IMR-90 (cell line): ENCODE data around the gene CCL13. TPM values are rescaled to one million over a fixed set of nuclear protein-coding genes. Genes with fewer than 3 reads are reported as not detected.

ENCODE experiments used
- ATAC-seq: fragments of 200-7000 bp; cut with Tn5 transposase; 2 replicates; pipeline ENCODE4 v1.9.1; 2020; ENCODE audit warnings: low read depth, mild to moderate bottlenecking, moderate library complexity
- BruUV-seq: library from RNA; stranded (reverse); fragments of 400-500 nt; replicated peaks from 2 replicates; lab custom pipeline; 2021; lab: Mats Ljungman, UMichigan
- CTCF ChIA-PET: fragments of 300-600 bp; formaldehyde crosslinking; extraction: SDS; loops from one replicate; lab custom pipeline; 2021; ENCODE audit warnings: antibody characterized with exemption; lab: Yijun Ruan, JAX
- POLR2A ChIA-PET: fragments of 300-600 bp; sonication (Branson Sonifier 250); formaldehyde crosslinking; loops from one replicate; lab custom pipeline; 2022; ENCODE audit warnings: antibody characterized with exemption; ENCODE audit not compliant: unreplicated experiment; lab: Charles Lee
- DNase-seq: peaks from one replicate; pipeline ENCODE4 v3.0.0; 2013
- H2AFZ ChIP-seq: replicated peaks from 2 replicates; pipeline ENCODE3; 2013; ENCODE audit warnings: low read length, mild to moderate bottlenecking; ENCODE audit not compliant: poor library complexity
- H2AK5ac ChIP-seq: 2 replicates; pipeline ENCODE4 v1.6.1; 2013; ENCODE audit warnings: low read depth, low read length, inconsistent platforms
- H2AK9ac ChIP-seq: replicated peaks from 2 replicates; pipeline ENCODE3; 2013; ENCODE audit warnings: mild to moderate bottlenecking, low read depth, low read length, moderate library complexity; ENCODE audit not compliant: poor library complexity
- H2BK120ac ChIP-seq: 2 replicates; pipeline ENCODE4 v1.6.1; 2013; ENCODE audit warnings: low read depth, low read length, inconsistent platforms
- H2BK15ac ChIP-seq: 3 replicates; pipeline ENCODE4 v1.6.1; 2013; ENCODE audit warnings: low read depth, low read length, inconsistent platforms
- H2BK20ac ChIP-seq: 2 replicates; pipeline ENCODE4 v1.6.1; 2013; ENCODE audit warnings: low read depth, mild to moderate bottlenecking, inconsistent platforms, low read length, moderate library complexity
- H2BK5ac ChIP-seq: 2 replicates; pipeline ENCODE4 v1.6.1; 2013; ENCODE audit warnings: mild to moderate bottlenecking, low read depth, low read length, inconsistent platforms; ENCODE audit not compliant: poor library complexity, severe bottlenecking
- H3K14ac ChIP-seq: replicated peaks from 2 replicates; pipeline ENCODE4 v1.6.1; 2013; ENCODE audit warnings: low read depth, low read length, inconsistent platforms
- H3K18ac ChIP-seq: 2 replicates; pipeline ENCODE4 v1.6.1; 2013; ENCODE audit warnings: low read depth, low read length, control low read depth
- H3K23ac ChIP-seq: 2 replicates; pipeline ENCODE4 v1.6.1; 2013; ENCODE audit warnings: low read depth, low read length, inconsistent platforms
- H3K27ac ChIP-seq: 2 replicates; pipeline ENCODE4 v1.5.1; 2013; ENCODE audit warnings: mild to moderate bottlenecking, control low read depth, low read length; ENCODE audit not compliant: insufficient read depth
- H3K27me3 ChIP-seq: 2 replicates; pipeline ENCODE4 v1.6.1; 2013; ENCODE audit warnings: low read length; ENCODE audit not compliant: control insufficient read depth, insufficient read depth
- H3K36me3 ChIP-seq: 2 replicates; pipeline ENCODE4 v1.6.1; 2013; ENCODE audit warnings: low read length, mixed read lengths; ENCODE audit not compliant: control insufficient read depth, insufficient read depth
- H3K4ac ChIP-seq: 2 replicates; pipeline ENCODE4 v1.6.1; 2013; ENCODE audit warnings: low read depth, low read length, inconsistent platforms
- H3K4me1 ChIP-seq: 2 replicates; pipeline ENCODE4 v1.6.1; 2013; ENCODE audit warnings: low read length, mixed read lengths; ENCODE audit not compliant: control insufficient read depth, insufficient read depth
- H3K4me2 ChIP-seq: 2 replicates; pipeline ENCODE4 v1.6.1; 2013; ENCODE audit warnings: low read depth, mild to moderate bottlenecking, control low read depth, low read length, moderate library complexity
- H3K4me3 ChIP-seq: 2 replicates; pipeline ENCODE4 v1.5.1; 2013; ENCODE audit warnings: low read depth, mild to moderate bottlenecking, control low read depth, low read length, moderate library complexity; ENCODE audit not compliant: insufficient read depth
- H3K56ac ChIP-seq: 2 replicates; pipeline ENCODE4 v1.6.1; 2013; ENCODE audit warnings: low read length, inconsistent platforms; ENCODE audit not compliant: insufficient read depth; ENCODE audit errors: extremely low read depth
- H3K79me1 ChIP-seq, 2 experiments: 2 replicates each; pipeline ENCODE4 v1.6.1; 2013; ENCODE audit warnings: low read length in 2 of 2, inconsistent platforms in 1 of 2, low read depth in 1 of 2
- H3K9ac ChIP-seq: 2 replicates; pipeline ENCODE4 v1.6.1; 2013; ENCODE audit warnings: low read depth, low read length, control low read depth
- H3K9me1 ChIP-seq: 2 replicates; pipeline ENCODE4 v1.6.1; 2013; ENCODE audit warnings: low read length, inconsistent platforms; ENCODE audit not compliant: insufficient read depth
- H3K9me3 ChIP-seq: 2 replicates; pipeline ENCODE4 v1.6.1; 2013; ENCODE audit warnings: low read length; ENCODE audit not compliant: control insufficient read depth, insufficient read depth
- H4K20me1 ChIP-seq: 2 replicates; pipeline ENCODE4 v1.6.1; 2013; ENCODE audit warnings: low read length, inconsistent platforms; ENCODE audit not compliant: insufficient read depth
- H4K5ac ChIP-seq: 2 replicates; pipeline ENCODE4 v1.6.1; 2013; ENCODE audit warnings: mild to moderate bottlenecking, low read depth, low read length, control low read depth
- H4K8ac ChIP-seq, 2 experiments: 2 replicates each; pipeline ENCODE4 v1.6.1; 2013; ENCODE audit warnings: low read depth in 2 of 2, low read length in 2 of 2, control low read depth in 1 of 2, inconsistent platforms in 1 of 2
- H4K91ac ChIP-seq: 2 replicates; pipeline ENCODE4 v1.6.1; 2013; ENCODE audit warnings: low read depth, low read length, inconsistent platforms; ENCODE audit not compliant: insufficient read depth
- BHLHE40 ChIP-seq: fragments of 150-350 bp; IDR thresholded peaks from 2 replicates; pipeline ENCODE4 v1.6.1; 2016; ENCODE audit warnings: mild to moderate bottlenecking, low read depth, low read length
- CEBPB ChIP-seq: IDR thresholded peaks from 2 replicates; pipeline ENCODE4 v1.6.1; 2012; ENCODE audit warnings: low read depth, low read length, improper control_type of control experiment
- CHD1 ChIP-seq: IDR thresholded peaks from 2 replicates; pipeline ENCODE4 v1.6.1; 2012; ENCODE audit warnings: low read depth, low read length, improper control_type of control experiment
- CTCF ChIP-seq: conservative IDR thresholded peaks from 2 replicates; pipeline ENCODE4 v1.5.1; 2012; ENCODE audit warnings: mild to moderate bottlenecking, low read depth, low read length, improper control_type of control experiment
- ELK1 ChIP-seq: fragments of 150-350 bp; IDR thresholded peaks from 2 replicates; pipeline ENCODE4 v1.6.1; 2016; ENCODE audit warnings: low read depth, mild to moderate bottlenecking, low read length, moderate library complexity, borderline replicate concordance
- FOS ChIP-seq: fragments of 150-350 bp; IDR thresholded peaks from 2 replicates; pipeline ENCODE4 v1.6.1; 2016; ENCODE audit warnings: low read depth, low read length
- MAFK ChIP-seq: IDR thresholded peaks from 2 replicates; pipeline ENCODE4 v1.6.1; 2012; ENCODE audit warnings: low read depth, low read length, improper control_type of control experiment
- MAZ ChIP-seq: IDR thresholded peaks from 2 replicates; pipeline ENCODE4 v1.6.1; 2012; ENCODE audit warnings: low read depth, mild to moderate bottlenecking, low read length, improper control_type of control experiment, moderate library complexity, borderline replicate concordance
- MXI1 ChIP-seq: IDR thresholded peaks from 2 replicates; pipeline ENCODE4 v1.6.1; 2012; ENCODE audit warnings: low read depth, mild to moderate bottlenecking, low read length, moderate library complexity, borderline replicate concordance
- NFE2L2 ChIP-seq: fragments of 150-350 bp; IDR thresholded peaks from 2 replicates; pipeline ENCODE4 v1.6.1; 2016; ENCODE audit warnings: low read depth, mild to moderate bottlenecking, low read length
- POLR2A ChIP-seq: IDR thresholded peaks from 2 replicates; pipeline ENCODE4 v1.6.1; 2012; ENCODE audit warnings: mild to moderate bottlenecking, low read depth, low read length
- RAD21 ChIP-seq: IDR thresholded peaks from 2 replicates; pipeline ENCODE4 v1.6.1; 2012; ENCODE audit warnings: low read length, improper control_type of control experiment
- RCOR1 ChIP-seq: IDR thresholded peaks from 2 replicates; pipeline ENCODE4 v1.6.1; 2012; ENCODE audit warnings: mild to moderate bottlenecking, low read length, improper control_type of control experiment; ENCODE audit not compliant: insufficient replicate concordance
- RFX5 ChIP-seq: IDR thresholded peaks from 2 replicates; pipeline ENCODE4 v1.8.0; 2012; ENCODE audit warnings: low read depth, mild to moderate bottlenecking, low read length, moderate library complexity
- SMC3 ChIP-seq: fragments of 150-350 bp; IDR thresholded peaks from 2 replicates; pipeline ENCODE4 v1.6.1; 2016; ENCODE audit warnings: low read depth, mild to moderate bottlenecking, antibody characterized with exemption, low read length, moderate library complexity
- USF2 ChIP-seq: fragments of 150-350 bp; IDR thresholded peaks from 2 replicates; pipeline ENCODE4 v1.6.1; 2017; ENCODE audit warnings: mild to moderate bottlenecking, antibody characterized with exemption, low read length, low read depth
- WGBS, 2 experiments: methylation state at CpG; one replicate each; pipeline versions ENCODE4 v1.1.5 to v1.1.7; 2013; ENCODE audit warnings: missing lambda C conversion rate in 2 of 2; ENCODE audit not compliant: insufficient read length in 1 of 2; ENCODE audit errors: extremely low coverage in 2 of 2; 5-methylcytosine and 5-hydroxymethylcytosine counted together
- dilution Hi-C: fragments of 300-500 bp; cut with HindIII; formaldehyde crosslinking; loops from one replicate; pipeline ENCODE4 v1.14.3; 2018; ENCODE audit warnings: low sequenced_read_pairs; ENCODE audit not compliant: unreplicated experiment
- in situ Hi-C: fragments of 300-500 bp; cut with MboI; formaldehyde crosslinking; loops from 3 replicates; pipeline ENCODE4 v1.14.3; 2019; ENCODE audit warnings: low sequenced_read_pairs, inconsistent platforms, mixed read lengths
- intact Hi-C: fragments of 100-400 bp; cut with micrococcal nuclease; formaldehyde crosslinking; loops from 2 replicates; pipeline ENCODE4 v1.10.0; 2022
- polyA plus RNA-seq, 3 experiments: library from polyadenylated mRNA; depleted of rRNA; stranded (reverse); fragments of >200 nt; gene quantifications; 2 replicates each; pipeline ENCODE4 v1.2.3, GENCODE V29; 2012; ENCODE audit warnings: low replicate concordance in 1 of 3
- total RNA-seq: library from RNA; depleted of rRNA; stranded (reverse); fragments of >200 nt; gene quantifications from 2 replicates; pipeline ENCODE4 v1.2.3, GENCODE V29; 2012

CCL13 gene
- total and polyA plus RNA-seq, 2 of the 4 experiments (the other 2 are of a cell fraction), result 0.18 TPM; not detected in 1

GRCh38 chr17:34311291-34311690 is 45.0 kb upstream of the CCL13 start:
- WGBS, 2 experiments, result no CpG with 5 or more reads among the region's 7 CpGs
- Histone ChIP-seq H3K23ac (no peak overlapping the region), H3K36me3 (no peaks in the 10 kb centered on the region), H3K4me3 (no peak overlapping the region), H3K4me2 (no peak overlapping the region), H2AFZ (no peak overlapping the region), H3K9me3 (no peaks in the 10 kb centered on the region), H2BK5ac (no peak overlapping the region), H3K27me3 (no peaks in the 10 kb centered on the region), H3K56ac (no peak overlapping the region), H3K4ac (no peak overlapping the region), H2AK5ac (no peak overlapping the region), H3K18ac (0 out of 2 replicates have a peak overlapping the region, but pooled peaks have one; percentile 46), H3K14ac (no peak overlapping the region), H3K4me1 (peaks cover 11% of the 10 kb centered on the region), H2BK15ac (no peak overlapping the region; the same call in 2 of the 3 replicates), H2BK120ac (no peak overlapping the region), H3K27ac (no peak overlapping the region), H4K91ac (peak overlapping the region; percentile 26; the same call in 1 of the 2 replicates), H2BK20ac (no peak overlapping the region; the same call in 1 of the 2 replicates), H2AK9ac (no peak overlapping the region), H3K9ac (no peak overlapping the region), H3K79me1 (no peaks in the 10 kb centered on the region), H3K9me1 (no peaks in the 10 kb centered on the region), H4K5ac (0 out of 2 replicates have a peak overlapping the region, but pooled peaks have one; percentile 53), H4K20me1 (no peaks in the 10 kb centered on the region), H4K8ac (no peak overlapping the region; a peak in 2 of 4 replicates)
- dilution Hi-C loops (no loop called here), intact Hi-C loops (loop anchor here (5.0 kb wide), 1 partner anchor 41 kb away; no protein-coding TSS in a partner anchor), in situ Hi-C loops (no loop called here)
- ChIA-PET POLR2A (no interaction called here), CTCF (interaction anchor here (1.0 to 1.7 kb wide), 2 partner anchors 10 to 50 kb away, joined by 3 to 7 read pairs; no protein-coding TSS in a partner anchor)
- no peak for TF ChIP-seq RAD21
- TF ChIP-seq MAFK, result no peak
- no peak for TF ChIP-seq CEBPB
- TF ChIP-seq NFE2L2, result no peak
- TF ChIP-seq MXI1, result no peak
- no peak for TF ChIP-seq BHLHE40
- no peak for TF ChIP-seq SMC3
- TF ChIP-seq CHD1, result no peak
- TF ChIP-seq POLR2A, result no peak
- no peak for TF ChIP-seq RFX5
- TF ChIP-seq MAZ, result no peak
- no peak for TF ChIP-seq ELK1
- TF ChIP-seq RCOR1, result no peak
- TF ChIP-seq FOS, result no peak
- no peak for TF ChIP-seq USF2
- TF ChIP-seq CTCF, result no peak
- DNase-seq, result no peak
- BruUV-seq, result no TSS peak
- ATAC-seq, result no peak
